Osteocyte (in vitro differentiated cells): ENCODE results near the gene RRM1. TPM values are rescaled to one million over a fixed set of nuclear protein-coding genes. Genes with fewer than 3 reads are reported as not detected.

Experiments
- DNase-seq: peaks from one replicate; pipeline ENCODE4 v3.0.0; 2021; ENCODE audit warnings: mixed read lengths; ENCODE audit not compliant: unreplicated experiment; ENCODE audit errors: extremely low spot score
- H3K27ac Mint-ChIP-seq: one replicate; pipeline ENCODE4 v1.8.0; 2021; ENCODE audit warnings: mild to moderate bottlenecking, mixed read lengths; ENCODE audit not compliant: unreplicated experiment
- H3K27me3 Mint-ChIP-seq: one replicate; pipeline ENCODE4 v1.8.0; 2021; ENCODE audit warnings: mixed read lengths; ENCODE audit not compliant: unreplicated experiment
- H3K36me3 Mint-ChIP-seq: one replicate; pipeline ENCODE4 v1.8.0; 2021; ENCODE audit warnings: mixed read lengths; ENCODE audit not compliant: unreplicated experiment
- H3K4me1 Mint-ChIP-seq: one replicate; pipeline ENCODE4 v1.8.0; 2021; ENCODE audit warnings: mixed read lengths; ENCODE audit not compliant: unreplicated experiment
- H3K4me3 Mint-ChIP-seq: one replicate; pipeline ENCODE4 v1.8.0; 2021; ENCODE audit warnings: mild to moderate bottlenecking, moderate library complexity, mixed read lengths; ENCODE audit not compliant: unreplicated experiment
- H3K9me3 Mint-ChIP-seq: one replicate; pipeline ENCODE4 v1.8.0; 2021; ENCODE audit warnings: mixed read lengths; ENCODE audit not compliant: unreplicated experiment
- CTCF ChIP-seq: fragments of 200-600 bp; sonication (generic); IDR thresholded peaks from 2 replicates; pipeline ENCODE4 v1.5.0; 2021; ENCODE audit warnings: antibody characterized with exemption, mild to moderate bottlenecking, moderate library complexity
- total RNA-seq: library from RNA; stranded (reverse); gene quantifications from 2 replicates; pipeline ENCODE4 v1.2.1, GENCODE V29; 2021

Gene RRM1
- total RNA-seq, 1 donor from 2014 or later, result 34.4 TPM

GRCh38 chr11:4183410-4184057 lies 88.9 kb downstream of the RRM1 start:
- DNase-seq, result no peak
- H3K4me1 Mint-ChIP-seq, result peaks cover 4% of the 10 kb centered on the region
- no peak overlapping the region for H3K4me3 Mint-ChIP-seq
- no peak for TF ChIP-seq CTCF
- no peaks in the 10 kb centered on the region for H3K36me3 Mint-ChIP-seq
- no peaks in the 10 kb centered on the region for H3K9me3 Mint-ChIP-seq
- H3K27ac Mint-ChIP-seq, result no peak overlapping the region
- H3K27me3 Mint-ChIP-seq, result no peaks in the 10 kb centered on the region

GRCh38 chr11:4184163-4184916 lies 89.7 kb downstream of the RRM1 start:
- Mint-ChIP-seq H3K27me3 (no peaks in the 10 kb centered on the region), H3K36me3 (no peaks in the 10 kb centered on the region), H3K4me1 (peaks cover 4% of the 10 kb centered on the region), H3K4me3 (no peak overlapping the region), H3K9me3 (no peaks in the 10 kb centered on the region), H3K27ac (no peak overlapping the region)
- TF ChIP-seq CTCF, result no peak
- DNase-seq, result no peak

GRCh38 chr11:4185561-4185960 lies 91.0 kb downstream of the RRM1 start:
- Mint-ChIP-seq H3K36me3 (no peaks in the 10 kb centered on the region), H3K27ac (no peak overlapping the region), H3K27me3 (no peaks in the 10 kb centered on the region), H3K4me3 (no peak overlapping the region), H3K9me3 (no peaks in the 10 kb centered on the region), H3K4me1 (peaks cover 4% of the 10 kb centered on the region)
- no peak for DNase-seq
- no peak for TF ChIP-seq CTCF

GRCh38 chr11:4186464-4187054 lies 92.0 kb downstream of the RRM1 start:
- Mint-ChIP-seq H3K4me1 (peaks cover 4% of the 10 kb centered on the region), H3K36me3 (no peaks in the 10 kb centered on the region), H3K4me3 (peak overlapping the region; percentile 77), H3K9me3 (no peaks in the 10 kb centered on the region), H3K27me3 (peaks cover 3% of the 10 kb centered on the region), H3K27ac (no peak overlapping the region)
- no peak for TF ChIP-seq CTCF
- DNase-seq, result no peak
